Esophagus muscularis mucosa (tissue), 4 donors: ENCODE measurements around the gene PHYKPL. TPM values are rescaled to one million over a fixed set of nuclear protein-coding genes. Genes with fewer than 3 reads are reported as not detected.

ENCODE experiments used
- DNase-seq: peaks from one replicate; pipeline ENCODE4 v3.0.0-alpha.2; 2017; ENCODE audit errors: extremely low spot score
- H3K27ac ChIP-seq, 4 donors: fragments of 200-600 bp; sonication (generic); replicated peaks in 1 of 4; 1 replicate in 3 of 4; 2 replicates in 1 of 4; pipeline ENCODE4 v1.5.1; 2016 to 2019; ENCODE audit warnings: mild to moderate bottlenecking in 1 of 4
- H3K27me3 ChIP-seq, 4 donors: fragments of 200-600 bp; sonication (generic); one replicate each; pipeline versions ENCODE4 v1.5.1 to v1.6.0; 2016 to 2019
- H3K36me3 ChIP-seq, 4 donors: fragments of 200-600 bp; sonication (generic); one replicate each; pipeline ENCODE4 v1.5.1; 2016 to 2019
- H3K4me1 ChIP-seq, 4 donors: fragments of 200-600 bp; sonication (generic); one replicate each; pipeline ENCODE4 v1.5.1; 2016 to 2019
- H3K4me3 ChIP-seq, 4 donors: fragments of 200-600 bp; sonication (generic); 1 replicate in 2 of 4; 2 replicates in 2 of 4; pipeline ENCODE4 v1.5.1; 2016 to 2019; ENCODE audit warnings: mild to moderate bottlenecking in 4 of 4, moderate library complexity in 1 of 4
- H3K9me3 ChIP-seq, 4 donors: fragments of 200-600 bp; sonication (generic); 1 replicate in 3 of 4; 2 replicates in 1 of 4; pipeline ENCODE4 v1.5.1; 2016 to 2019
- CTCF ChIP-seq, 3 experiments: fragments of 200-600 bp in 2 of 3; fragments of 450-650 bp in 1 of 3; sonication (generic) in 2 of 3; IDR thresholded peaks; one replicate each; pipeline ENCODE4 v1.5.1; 2017 to 2019; ENCODE audit warnings: antibody characterized with exemption in 3 of 3, mild to moderate bottlenecking in 2 of 3, moderate library complexity in 1 of 3
- EP300 ChIP-seq: sonication (generic); formaldehyde crosslinking; IDR thresholded peaks from one replicate; pipeline ENCODE4 v1.6.1; 2017; ENCODE audit warnings: antibody characterized with exemption
- POLR2A ChIP-seq: fragments of 450-650 bp; IDR thresholded peaks from one replicate; pipeline ENCODE4 v1.6.1; 2017; ENCODE audit warnings: antibody characterized with exemption, moderate library complexity, mild to moderate bottlenecking, low read depth
- POLR2AphosphoS5 ChIP-seq, 2 donors: sonication (generic); formaldehyde crosslinking; IDR thresholded peaks; one replicate each; pipeline ENCODE4 v1.6.1; 2017; ENCODE audit warnings: antibody characterized with exemption in 2 of 2
- WGBS: methylation state at CpG from one replicate; pipeline ENCODE4 v1.1.5; 2018; 5-methylcytosine and 5-hydroxymethylcytosine counted together
- intact Hi-C: fragments of 100-400 bp; cut with DNase I; formaldehyde crosslinking; loops from one replicate; pipeline ENCODE4 v1.15.1; 2023
- total RNA-seq, 4 donors: library from RNA; depleted of rRNA; stranded (reverse); fragments of >200 nt; gene quantifications; one replicate each; pipeline versions ENCODE4 v1.1.0 to v1.2.1, GENCODE V29; 2016

Gene PHYKPL
- total RNA-seq, 4 donors from 2014 or later: 27.4 to 45.1 (median 37.5) TPM

GRCh38 chr5:178238313-178238635 is 5.7 kb upstream of the PHYKPL start:
- Histone ChIP-seq H3K27ac (peak overlapping the region in 1 of 4 donors; percentile 20), H3K4me3 (no peak overlapping the region), H3K4me1 (peaks cover 25 to 46% (median 34%) of the 10 kb centered on the region in 4 donors), H3K36me3 (no peaks in the 10 kb centered on the region), H3K27me3 (no peaks in the 10 kb centered on the region), H3K9me3 (no peaks in the 10 kb centered on the region)
- no peak for TF ChIP-seq POLR2AphosphoS5 (IDR thresholded peaks at IDR 0.05)
- no peak for TF ChIP-seq EP300
- TF ChIP-seq CTCF (IDR thresholded peaks at IDR 0.05): no peak
- TF ChIP-seq POLR2A: no peak
- WGBS: 97% methylated on average over 3 of the region's 6 CpGs
- intact Hi-C loops: no loop called here
- DNase-seq: no peak

- no peak overlapping the region for H3K4me3 ChIP-seq
- H3K4me1 ChIP-seq: peaks cover 30 to 52% (median 37%) of the 10 kb centered on the region in 4 donors
- TF ChIP-seq EP300 (no peak), CTCF (IDR thresholded peaks at IDR 0.05) (no peak), POLR2AphosphoS5 (IDR thresholded peaks at IDR 0.05) (no peak), POLR2A (no peak)
- intact Hi-C loops: no loop called here
- no peak for DNase-seq
- peak overlapping the region in 1 of 4 donors; percentile 20 for H3K27ac ChIP-seq
- no peaks in the 10 kb centered on the region for H3K27me3 ChIP-seq
- WGBS: 79% methylated on average over 12 of the region's 13 CpGs
- no peaks in the 10 kb centered on the region for H3K36me3 ChIP-seq
- H3K9me3 ChIP-seq: no peaks in the 10 kb centered on the region
Measured at GRCh38 chr5:178237431-178238312, 5.1 kb upstream of the PHYKPL start.

GRCh38 chr5:178236679-178237078 is 4.1 kb upstream of the PHYKPL start:
- Histone ChIP-seq H3K27ac (no peak overlapping the region), H3K4me1 (peaks cover 35 to 55% (median 40%) of the 10 kb centered on the region in 4 donors), H3K4me3 (no peak overlapping the region), H3K36me3 (no peaks in the 10 kb centered on the region), H3K9me3 (no peaks in the 10 kb centered on the region), H3K27me3 (no peaks in the 10 kb centered on the region)
- no peak for TF ChIP-seq CTCF (IDR thresholded peaks at IDR 0.05)
- intact Hi-C loops: no loop called here
- no peak for DNase-seq
- WGBS: 40% methylated on average over 3 of the region's 4 CpGs

- no peaks in the 10 kb centered on the region for H3K9me3 ChIP-seq
- intact Hi-C loops: no loop called here
- H3K36me3 ChIP-seq: peaks cover 0 to 4% (median under 1%) of the 10 kb centered on the region in 4 donors
- H3K27ac ChIP-seq: no peak overlapping the region
- TF ChIP-seq POLR2A: no peak
- WGBS: 94% methylated on average over 9 of the region's 9 CpGs
- no peak for DNase-seq
- H3K4me1 ChIP-seq: peaks cover 41 to 61% (median 45%) of the 10 kb centered on the region in 4 donors
- H3K4me3 ChIP-seq: no peak overlapping the region
- H3K27me3 ChIP-seq: no peaks in the 10 kb centered on the region
Measured at GRCh38 chr5:178236126-178236525, 3.5 kb upstream of the PHYKPL start.

DNA sequence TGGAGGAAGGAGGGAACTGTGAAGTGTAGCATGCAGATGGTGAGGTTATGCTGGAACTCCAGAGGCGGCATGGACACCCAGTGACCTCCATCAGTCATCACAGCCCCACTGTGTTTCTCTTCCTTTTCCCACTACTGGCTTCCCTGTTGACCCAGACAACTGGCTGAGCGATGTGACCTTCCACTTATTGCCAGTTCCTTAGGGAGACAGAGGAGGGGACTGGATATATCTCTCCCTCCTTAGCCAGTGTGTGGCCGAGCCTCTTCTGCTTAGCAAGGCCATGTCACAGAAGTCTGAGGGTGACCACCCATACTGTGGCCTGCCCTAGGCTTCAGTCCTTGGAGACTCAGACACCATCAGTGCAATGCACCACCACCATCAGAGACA is 3.0 kb upstream of the PHYKPL start:
- Histone ChIP-seq H3K4me1 (peaks cover 43 to 65% (median 50%) of the 10 kb centered on the region in 4 donors), H3K27me3 (no peaks in the 10 kb centered on the region), H3K36me3 (peaks cover 0 to 8% (median 3%) of the 10 kb centered on the region in 4 donors), H3K4me3 (no peak overlapping the region), H3K9me3 (no peaks in the 10 kb centered on the region), H3K27ac (no peak overlapping the region)
- no peak for DNase-seq
- 72% methylated on average over 2 of the region's 3 CpGs for WGBS
- intact Hi-C loops: no loop called here
- no peak for TF ChIP-seq CTCF (IDR thresholded peaks at IDR 0.05)
- TF ChIP-seq EP300: no peak
- no peak for TF ChIP-seq POLR2A
- TF ChIP-seq POLR2AphosphoS5 (IDR thresholded peaks at IDR 0.05): no peak
